Measurements from ENCODE around the gene RBFOX2.

DNA sequence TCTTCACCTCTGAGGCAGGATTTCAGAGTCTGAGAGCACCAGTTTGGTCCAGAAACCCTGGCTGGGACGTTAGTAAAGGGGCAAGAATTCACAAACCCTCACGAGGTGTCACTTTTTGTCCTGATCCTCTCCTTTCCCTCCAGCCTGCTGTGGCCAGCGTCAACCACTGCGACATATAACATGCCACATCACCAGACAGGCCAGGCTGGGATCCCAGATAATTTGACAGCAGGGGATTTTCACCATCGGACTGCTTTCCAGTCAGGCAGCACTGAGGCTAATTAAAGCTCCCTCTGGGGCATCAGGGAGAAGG is 36.8 kb upstream of the RBFOX2 start:
- TF ChIP-seq, protein P1, sequence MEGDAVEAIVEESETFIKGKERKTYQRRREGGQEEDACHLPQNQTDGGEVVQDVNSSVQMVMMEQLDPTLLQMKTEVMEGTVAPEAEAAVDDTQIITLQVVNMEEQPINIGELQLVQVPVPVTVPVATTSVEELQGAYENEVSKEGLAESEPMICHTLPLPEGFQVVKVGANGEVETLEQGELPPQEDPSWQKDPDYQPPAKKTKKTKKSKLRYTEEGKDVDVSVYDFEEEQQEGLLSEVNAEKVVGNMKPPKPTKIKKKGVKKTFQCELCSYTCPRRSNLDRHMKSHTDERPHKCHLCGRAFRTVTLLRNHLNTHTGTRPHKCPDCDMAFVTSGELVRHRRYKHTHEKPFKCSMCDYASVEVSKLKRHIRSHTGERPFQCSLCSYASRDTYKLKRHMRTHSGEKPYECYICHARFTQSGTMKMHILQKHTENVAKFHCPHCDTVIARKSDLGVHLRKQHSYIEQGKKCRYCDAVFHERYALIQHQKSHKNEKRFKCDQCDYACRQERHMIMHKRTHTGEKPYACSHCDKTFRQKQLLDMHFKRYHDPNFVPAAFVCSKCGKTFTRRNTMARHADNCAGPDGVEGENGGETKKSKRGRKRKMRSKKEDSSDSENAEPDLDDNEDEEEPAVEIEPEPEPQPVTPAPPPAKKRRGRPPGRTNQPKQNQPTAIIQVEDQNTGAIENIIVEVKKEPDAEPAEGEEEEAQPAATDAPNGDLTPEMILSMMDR (IDR thresholded peaks at IDR 0.05; ENCODE audit: low read length), result no peak
- no peak for TF ChIP-seq EZH2 (IDR thresholded peaks at IDR 0.05; ENCODE audit: borderline replicate concordance, low read length)

All from OCI-LY1 (cell line).